ENCODE results near the gene F2RL3. TPM values are rescaled to one million over a fixed set of nuclear protein-coding genes. Genes with fewer than 3 reads are reported as not detected.

Gene F2RL3
- total and polyA plus RNA-seq, 9 of the 15 experiments (the other 6 are each of a cell fraction or from before 2014, with no cell fraction given): 1.4 to 27.6 (median 11.9) TPM

- ChIA-PET POLR2A (interaction anchor here (0.6 kb wide), 1 partner anchor 99 kb away, joined by 3 read pairs; no protein-coding TSS in a partner anchor), CTCF (ENCODE audit: low intra/inter-chr PET ratio) (no interaction called here)
- 0% methylated on average over 3 of the region's 3 CpGs for WGBS (ENCODE audit: insufficient coverage, low coverage, missing lambda C conversion rate)
- no peak for ATAC-seq
- H3K27ac ChIP-seq (ENCODE audit: extremely low read depth, low read depth, low read length): no peak overlapping the region
- no peak overlapping the region for H3K4me2 ChIP-seq (ENCODE audit: insufficient read depth, low read length)
- peaks cover 15% of the 10 kb centered on the region for H3K9me3 ChIP-seq (replicated peaks; ENCODE audit: control insufficient read depth, insufficient read depth, low read depth, low read length)
- TF ChIP-seq HLTF (IDR thresholded peaks at IDR 0.05) (peak; percentile 72; the same call in 1 of the 2 replicates), TARDBP (IDR thresholded peaks at IDR 0.05) (no peak), ZNF785 (CRISPR knock-in tag; IDR thresholded peaks at IDR 0.05) (no peak), HDGF (IDR thresholded peaks at IDR 0.05) (no peak), DIDO1 (tag; IDR thresholded peaks at IDR 0.05; ENCODE audit: low read depth) (no peak), SMARCA5 (IDR thresholded peaks at IDR 0.05) (peak; percentile 62; the same call in 1 of the 2 replicates), RBM25 (IDR thresholded peaks at IDR 0.05; ENCODE audit: low read depth, low read length, severe bottlenecking) (peak; percentile 86), BCOR (IDR thresholded peaks at IDR 0.05) (0 out of 2 replicates have a peak, but pooled peaks have one; percentile 56), HNRNPK (IDR thresholded peaks at IDR 0.05; ENCODE audit: low read depth, low read length, poor library complexity, severe bottlenecking) (no peak)
- TF ChIP-seq, protein P1, sequence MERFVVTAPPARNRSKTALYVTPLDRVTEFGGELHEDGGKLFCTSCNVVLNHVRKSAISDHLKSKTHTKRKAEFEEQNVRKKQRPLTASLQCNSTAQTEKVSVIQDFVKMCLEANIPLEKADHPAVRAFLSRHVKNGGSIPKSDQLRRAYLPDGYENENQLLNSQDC (CRISPR knock-in tag; IDR thresholded peaks at IDR 0.05): no peak
- TF ChIP-seq, protein P2, sequence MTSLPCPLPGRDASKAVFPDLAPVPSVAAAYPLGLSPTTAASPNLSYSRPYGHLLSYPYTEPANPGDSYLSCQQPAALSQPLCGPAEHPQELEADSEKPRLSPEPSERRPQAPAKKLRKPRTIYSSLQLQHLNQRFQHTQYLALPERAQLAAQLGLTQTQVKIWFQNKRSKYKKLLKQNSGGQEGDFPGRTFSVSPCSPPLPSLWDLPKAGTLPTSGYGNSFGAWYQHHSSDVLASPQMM (CRISPR knock-in tag; IDR thresholded peaks at IDR 0.05): no peak
- H3K79me2 ChIP-seq (ENCODE audit: control insufficient read depth, insufficient read depth, low read length): no peaks in the 10 kb centered on the region
- intact Hi-C loops (cut with micrococcal nuclease): no loop called here
- DNase-seq (ENCODE audit: extremely low read depth in 1 of 4, low spot score in 3 of 4): no peak
- H3K4me1 ChIP-seq (replicated peaks in 1 of 2; ENCODE audit: control insufficient read depth in 2 of 2, insufficient read depth in 2 of 2, low read length in 2 of 2): peaks cover 0 to 8% of the 10 kb centered on the region in 2 experiments; a peak in 2 of 5 replicates
- peaks cover 4 to 21% of the 10 kb centered on the region in 2 experiments; a peak in 3 of 5 replicates for H3K27me3 ChIP-seq (ENCODE audit: control insufficient read depth in 2 of 2, insufficient read depth in 2 of 2, low read length in 2 of 2)
- H3K4me3 ChIP-seq: no peak overlapping the region
- no peak overlapping the region for H3K9ac ChIP-seq (ENCODE audit: insufficient read depth in 1 of 2, low read depth in 2 of 2, low read length in 2 of 2)
- H4K20me1 ChIP-seq (replicated peaks; ENCODE audit: control insufficient read depth, insufficient read depth, low read length): no peaks in the 10 kb centered on the region
- BruUV-seq (replicated peaks): no TSS peak
- no peak overlapping the region for H2AFZ ChIP-seq (ENCODE audit: low read depth, low read length)
- no peaks in the 10 kb centered on the region for H3K9me1 ChIP-seq (ENCODE audit: control insufficient read depth, insufficient read depth, low read length)
- in situ Hi-C loops (cut with MboI): no loop called here
- no peaks in the 10 kb centered on the region for H3K36me3 ChIP-seq (ENCODE audit: control insufficient read depth, insufficient read depth, low read length)
- no peak for FAIRE-seq
Measured at GRCh38 chr19:16915135-16915534, 26.3 kb downstream of the F2RL3 start.
